ENCODE results near the gene NR4A3.
"Not testable (repeated sequence)": the region's sequence is repeated elsewhere in the genome, so short reads cannot be mapped to it uniquely, and the experiment has no call there.

- not testable (repeated sequence) for TF ChIP-seq CTCF, POLR2A (IDR thresholded peaks at IDR 0.05)
Measured at GRCh38 chr9:99782349-99782748, 39.3 kb upstream of the NR4A3 start.

Data from Peyer's patch (tissue), 4 donors.